Lower leg skin (tissue), 3 donors: ENCODE data around the gene GHITM.

Source experiments
- POLR2A ChIP-seq, 2 donors: fragments of 450-650 bp; IDR thresholded peaks; one replicate each; pipeline ENCODE4 v1.6.1; 2016 to 2017; ENCODE audit warnings: antibody characterized with exemption in 2 of 2, mild to moderate bottlenecking in 1 of 2, moderate library complexity in 1 of 2
- TF ChIP-seq, protein P1 (sequence below), 3 donors: fragments of 450-650 bp; IDR thresholded peaks; one replicate each; pipeline ENCODE4 v1.5.1; 2016; ENCODE audit warnings: antibody characterized with exemption in 3 of 3, mild to moderate bottlenecking in 3 of 3, moderate library complexity in 2 of 3

GRCh38 chr10:84158550-84158949, 19.2 kb downstream of the GHITM start:
- TF ChIP-seq, protein P1, sequence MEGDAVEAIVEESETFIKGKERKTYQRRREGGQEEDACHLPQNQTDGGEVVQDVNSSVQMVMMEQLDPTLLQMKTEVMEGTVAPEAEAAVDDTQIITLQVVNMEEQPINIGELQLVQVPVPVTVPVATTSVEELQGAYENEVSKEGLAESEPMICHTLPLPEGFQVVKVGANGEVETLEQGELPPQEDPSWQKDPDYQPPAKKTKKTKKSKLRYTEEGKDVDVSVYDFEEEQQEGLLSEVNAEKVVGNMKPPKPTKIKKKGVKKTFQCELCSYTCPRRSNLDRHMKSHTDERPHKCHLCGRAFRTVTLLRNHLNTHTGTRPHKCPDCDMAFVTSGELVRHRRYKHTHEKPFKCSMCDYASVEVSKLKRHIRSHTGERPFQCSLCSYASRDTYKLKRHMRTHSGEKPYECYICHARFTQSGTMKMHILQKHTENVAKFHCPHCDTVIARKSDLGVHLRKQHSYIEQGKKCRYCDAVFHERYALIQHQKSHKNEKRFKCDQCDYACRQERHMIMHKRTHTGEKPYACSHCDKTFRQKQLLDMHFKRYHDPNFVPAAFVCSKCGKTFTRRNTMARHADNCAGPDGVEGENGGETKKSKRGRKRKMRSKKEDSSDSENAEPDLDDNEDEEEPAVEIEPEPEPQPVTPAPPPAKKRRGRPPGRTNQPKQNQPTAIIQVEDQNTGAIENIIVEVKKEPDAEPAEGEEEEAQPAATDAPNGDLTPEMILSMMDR (IDR thresholded peaks at IDR 0.05): no peak
- no peak for TF ChIP-seq POLR2A (IDR thresholded peaks at IDR 0.05)
